HCT116 (cell line): Measurements from ENCODE around the gene PNPLA5. TPM values are rescaled to one million over a fixed set of nuclear protein-coding genes. Genes with fewer than 3 reads are reported as not detected.

Experiments
- ATAC-seq: fragments of 200-7000 bp; cut with Tn5 transposase; 2 replicates; pipeline ENCODE4 v1.9.1; 2020; ENCODE audit warnings: mild to moderate bottlenecking, moderate library complexity
- BruUV-seq: library from RNA; stranded (reverse); fragments of 400-500 nt; replicated peaks from 2 replicates; lab custom pipeline; 2021; lab: Mats Ljungman, UMichigan
- CTCF ChIA-PET: fragments of 300-600 bp; sonication (Branson Sonifier 250); formaldehyde crosslinking; loops from one replicate; lab custom pipeline; 2021; ENCODE audit warnings: antibody characterized with exemption; lab: Charles Lee
- POLR2A ChIA-PET: fragments of 300-600, 350-600 bp; sonication (Branson Sonifier 250); formaldehyde crosslinking; loops from one replicate; lab custom pipeline; 2021; ENCODE audit warnings: antibody characterized with exemption; lab: Charles Lee
- RAD21 ChIA-PET, 2 experiments: fragments of 300-600 bp; sonication (Branson Sonifier 250); formaldehyde crosslinking; loops; one replicate each; lab custom pipeline; 2023; ENCODE audit warnings: low total read pairs in 2 of 2; ENCODE audit not compliant: uncharacterized antibody in 2 of 2, unreplicated experiment in 2 of 2, low non-redundant PET in 1 of 2; lab: Charles Lee
- DNase-seq: peaks from one replicate; pipeline ENCODE4 v3.0.0-alpha.2; 2010; ENCODE audit warnings: low read depth, low spot score
- H2AFZ ChIP-seq: fragments of 200-600 bp; shearing (Covaris generic), sonication (generic); 2 replicates; pipeline ENCODE4 v1.6.1; 2017; ENCODE audit warnings: low read depth, mixed run types, mixed read lengths, antibody characterized with exemption, low read length; ENCODE audit not compliant: poor library complexity, severe bottlenecking
- H3K27ac ChIP-seq: 2 replicates; pipeline ENCODE4 v1.5.1; 2012; ENCODE audit warnings: low read depth, low read length
- H3K27me3 ChIP-seq: fragments of 200-600 bp; sonication (generic); 2 replicates; pipeline ENCODE4 v1.6.1; 2016; ENCODE audit warnings: mixed run types, low read length, mixed read lengths; ENCODE audit not compliant: insufficient read depth
- H3K36me3 ChIP-seq, 2 experiments: fragments of 200-500 bp in 1 of 2; fragments of 200-600 bp in 1 of 2; sonication (Bioruptor generic) in 1 of 2; sonication (generic) in 1 of 2; 2 replicates each; pipeline versions ENCODE4 v1.5.1 to v1.6.1; 2014 to 2016; ENCODE audit warnings: low read length in 2 of 2, inconsistent platforms in 1 of 2, mixed read lengths in 1 of 2, mixed run types in 1 of 2; ENCODE audit not compliant: insufficient read depth in 2 of 2, control insufficient read depth in 1 of 2
- H3K4me1 ChIP-seq, 2 experiments: fragments of 200-600 bp in 1 of 2; sonication (generic) in 1 of 2; 2 replicates each; pipeline versions ENCODE4 v1.5.1 to v1.6.1; 2012 to 2017; ENCODE audit warnings: low read length in 2 of 2, inconsistent platforms in 1 of 2, mild to moderate bottlenecking in 1 of 2, mixed read lengths in 1 of 2, mixed run types in 1 of 2, moderate library complexity in 1 of 2; ENCODE audit not compliant: insufficient read depth in 2 of 2, control insufficient read depth in 1 of 2
- H3K4me2 ChIP-seq: fragments of 200-600 bp; sonication (generic); 2 replicates; pipeline ENCODE4 v1.6.1; 2017; ENCODE audit warnings: mixed run types, low read length, mixed read lengths
- H3K4me3 ChIP-seq, 2 experiments: fragments of 200-600 bp in 1 of 2; sonication (generic) in 1 of 2; replicated peaks in 1 of 2; 2 replicates each; pipeline ENCODE4 v1.5.1; 2011 to 2016; ENCODE audit warnings: low read length in 2 of 2, control low read depth in 1 of 2, low read depth in 1 of 2, mild to moderate bottlenecking in 1 of 2, mixed read lengths in 1 of 2, mixed run types in 1 of 2
- H3K79me2 ChIP-seq: fragments of 200-600 bp; sonication (generic); 2 replicates; pipeline ENCODE4 v1.6.1; 2017; ENCODE audit warnings: mild to moderate bottlenecking, mixed run types, low read length, moderate library complexity, mixed read lengths; ENCODE audit not compliant: insufficient read depth
- H3K9ac ChIP-seq: fragments of 200-600 bp; sonication (generic); 2 replicates; pipeline ENCODE4 v1.6.1; 2016; ENCODE audit warnings: low read length, mixed read lengths
- H3K9me2 ChIP-seq: fragments of 200-600 bp; sonication (generic), shearing (Covaris generic); 2 replicates; pipeline ENCODE4 v1.6.1; 2017; ENCODE audit warnings: mixed run types, mild to moderate bottlenecking, moderate library complexity; ENCODE audit not compliant: insufficient read depth
- H3K9me3 ChIP-seq, 2 experiments: fragments of 200-500 bp in 1 of 2; fragments of 200-600 bp in 1 of 2; sonication (Bioruptor generic) in 1 of 2; sonication (generic) in 1 of 2; 2 replicates each; pipeline ENCODE4 v1.6.1; 2014 to 2017; ENCODE audit warnings: low read length in 2 of 2, mixed read lengths in 2 of 2, inconsistent platforms in 1 of 2, low read depth in 1 of 2, mild to moderate bottlenecking in 1 of 2, mixed run types in 1 of 2, moderate library complexity in 1 of 2; ENCODE audit not compliant: control insufficient read depth in 1 of 2, insufficient read depth in 1 of 2
- H4K20me1 ChIP-seq: fragments of 200-600 bp; sonication (generic), shearing (Covaris generic); 2 replicates; pipeline ENCODE4 v1.6.1; 2017; ENCODE audit warnings: mixed run types, mild to moderate bottlenecking, moderate library complexity; ENCODE audit not compliant: insufficient read depth
- CEBPB ChIP-seq: IDR thresholded peaks from 2 replicates; pipeline ENCODE4 v1.6.1; 2012; ENCODE audit warnings: low read depth
- CTCF ChIP-seq, 3 experiments: fragments of 200-600 bp in 1 of 3; sonication (generic) in 1 of 3; IDR thresholded peaks in 2 of 3; conservative IDR thresholded peaks in 1 of 3; 2 replicates each; pipeline ENCODE4 v1.5.1; 2012 to 2017; ENCODE audit warnings: low read depth in 2 of 3, low read length in 2 of 3, antibody characterized with exemption in 1 of 3, borderline replicate concordance in 1 of 3, control low read depth in 1 of 3, mild to moderate bottlenecking in 1 of 3, mixed read lengths in 1 of 3, mixed run types in 1 of 3, moderate library complexity in 1 of 3; ENCODE audit not compliant: insufficient read depth in 1 of 3
- EGR1 ChIP-seq: IDR thresholded peaks from 2 replicates; pipeline ENCODE4 v1.6.1; 2012; ENCODE audit warnings: low read depth
- EZH2 ChIP-seq: fragments of 200-600 bp; sonication (generic); IDR thresholded peaks from 2 replicates; pipeline ENCODE4 v1.6.1; 2017; ENCODE audit warnings: antibody characterized with exemption, mixed run types
- JUND ChIP-seq: IDR thresholded peaks from 2 replicates; pipeline ENCODE4 v1.6.1; 2012
- POLR2A ChIP-seq: IDR thresholded peaks from 2 replicates; pipeline ENCODE4 v1.7.0; 2011; ENCODE audit warnings: borderline replicate concordance; ENCODE audit not compliant: insufficient read depth, insufficient read length; ENCODE audit errors: extremely low read depth
- POLR2AphosphoS5 ChIP-seq: IDR thresholded peaks from 2 replicates; pipeline ENCODE4 v1.6.1; 2011; ENCODE audit warnings: mild to moderate bottlenecking, low read depth, low read length, moderate library complexity
- SP1 ChIP-seq: IDR thresholded peaks from 2 replicates; pipeline ENCODE4 v1.6.1; 2012; ENCODE audit warnings: low read depth
- YY1 ChIP-seq: IDR thresholded peaks from 2 replicates; pipeline ENCODE4 v1.6.1; 2011; ENCODE audit warnings: low read length, low read depth, moderate library complexity, mild to moderate bottlenecking; ENCODE audit not compliant: insufficient replicate concordance; ENCODE audit errors: extremely low read depth
- ZNF274 ChIP-seq: fragments of 200-500 bp; sonication (Bioruptor generic); IDR thresholded peaks from 2 replicates; pipeline ENCODE4 v1.6.1; 2014; ENCODE audit warnings: mild to moderate bottlenecking, low read depth, low read length, inconsistent platforms
- intact Hi-C: fragments of 100-400 bp; cut with micrococcal nuclease; formaldehyde crosslinking; loops from 2 replicates; pipeline ENCODE4 v1.10.0; 2022
- total RNA-seq: library from RNA; stranded (reverse); gene quantifications from one replicate; pipeline ENCODE4 v1.2.1, GENCODE V29; 2021; ENCODE audit not compliant: unreplicated experiment
- TF ChIP-seq, protein P1 (sequence below): IDR thresholded peaks from 2 replicates; pipeline ENCODE4 v1.6.1; 2011; ENCODE audit warnings: mild to moderate bottlenecking, low read length, moderate library complexity; ENCODE audit not compliant: insufficient replicate concordance; ENCODE audit errors: extremely low read depth

The PNPLA5 gene
- total RNA-seq, 1 experiment from 2014 or later, result 2.9 TPM

DNA sequence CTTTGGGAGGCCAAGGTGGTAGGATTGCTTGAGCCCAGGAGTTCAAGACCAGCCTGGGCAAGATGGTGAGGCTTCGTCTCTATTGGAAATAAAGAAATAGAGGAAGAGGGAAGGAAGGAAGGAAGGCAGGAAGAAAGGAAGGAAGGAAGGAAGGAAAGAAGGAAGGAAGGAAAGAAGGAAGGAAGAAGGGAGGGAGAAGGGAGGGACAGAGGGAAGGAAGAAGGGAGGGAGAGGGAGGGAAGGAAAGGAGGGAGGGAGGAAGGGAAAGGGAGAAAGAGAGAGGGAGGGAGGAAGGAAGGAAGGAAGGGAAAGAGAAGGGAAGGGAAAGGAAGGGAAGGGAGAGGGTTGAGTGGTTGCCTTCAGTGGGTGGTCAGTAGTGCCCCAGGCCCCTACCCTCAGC lies 17.9 kb upstream of the PNPLA5 start:
- ChIA-PET RAD21 (no interaction called here), CTCF (no interaction called here), POLR2A (no interaction called here)
- ATAC-seq (no peak), DNase-seq (no peak)
- Histone ChIP-seq H4K20me1 (no peaks in the 10 kb centered on the region), H3K79me2 (no peaks in the 10 kb centered on the region), H3K9me3 (no peaks in the 10 kb centered on the region), H3K4me3 (no peak overlapping the region), H3K4me1 (no peaks in the 10 kb centered on the region), H2AFZ (no peak overlapping the region), H3K36me3 (no peaks in the 10 kb centered on the region), H3K9me2 (no peaks in the 10 kb centered on the region), H3K9ac (no peak overlapping the region), H3K4me2 (no peak overlapping the region), H3K27ac (no peak overlapping the region), H3K27me3 (peaks cover 24% of the 10 kb centered on the region; the same call in 1 of the 2 replicates)
- intact Hi-C loops, result no loop called here
- TF ChIP-seq ZNF274, result no peak
- TF ChIP-seq CEBPB, result no peak
- no peak for TF ChIP-seq POLR2A
- TF ChIP-seq YY1, result no peak
- no peak for TF ChIP-seq EGR1
- TF ChIP-seq CTCF (IDR thresholded peaks at IDR 0.05 in 2 of 3, conservative IDR thresholded peaks at IDR 0.05 in 1 of 3; ENCODE audit: borderline replicate concordance in 1 of 3, insufficient read depth in 1 of 3, low read depth in 2 of 3, low read length in 2 of 3), result no peak
- no peak for TF ChIP-seq POLR2AphosphoS5
- TF ChIP-seq EZH2, result no peak
- no peak for TF ChIP-seq JUND
- TF ChIP-seq, protein P1, sequence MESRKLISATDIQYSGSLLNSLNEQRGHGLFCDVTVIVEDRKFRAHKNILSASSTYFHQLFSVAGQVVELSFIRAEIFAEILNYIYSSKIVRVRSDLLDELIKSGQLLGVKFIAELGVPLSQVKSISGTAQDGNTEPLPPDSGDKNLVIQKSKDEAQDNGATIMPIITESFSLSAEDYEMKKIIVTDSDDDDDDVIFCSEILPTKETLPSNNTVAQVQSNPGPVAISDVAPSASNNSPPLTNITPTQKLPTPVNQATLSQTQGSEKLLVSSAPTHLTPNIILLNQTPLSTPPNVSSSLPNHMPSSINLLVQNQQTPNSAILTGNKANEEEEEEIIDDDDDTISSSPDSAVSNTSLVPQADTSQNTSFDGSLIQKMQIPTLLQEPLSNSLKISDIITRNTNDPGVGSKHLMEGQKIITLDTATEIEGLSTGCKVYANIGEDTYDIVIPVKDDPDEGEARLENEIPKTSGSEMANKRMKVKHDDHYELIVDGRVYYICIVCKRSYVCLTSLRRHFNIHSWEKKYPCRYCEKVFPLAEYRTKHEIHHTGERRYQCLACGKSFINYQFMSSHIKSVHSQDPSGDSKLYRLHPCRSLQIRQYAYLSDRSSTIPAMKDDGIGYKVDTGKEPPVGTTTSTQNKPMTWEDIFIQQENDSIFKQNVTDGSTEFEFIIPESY, result no peak
- TF ChIP-seq SP1, result no peak
- BruUV-seq, result no TSS peak
